ENCODE data around the gene WNT9B.

- no peak for TF ChIP-seq CTCF (IDR thresholded peaks at IDR 0.05; ENCODE audit: insufficient read depth, low read length, poor library complexity, severe bottlenecking)
- no peak for TF ChIP-seq EZH2phosphoT487 (conservative IDR thresholded peaks at IDR 0.05; ENCODE audit: low read length)
These were observed 19.0 kb upstream of the WNT9B start for GRCh38 chr17:46832331-46832821.
